Measurements from ENCODE around the gene RAD51B.
"Not testable (repeated sequence)": the region's sequence is repeated elsewhere in the genome, so short reads cannot be mapped to it uniquely, and the experiment has no call there.

Gene RAD51B

DNA sequence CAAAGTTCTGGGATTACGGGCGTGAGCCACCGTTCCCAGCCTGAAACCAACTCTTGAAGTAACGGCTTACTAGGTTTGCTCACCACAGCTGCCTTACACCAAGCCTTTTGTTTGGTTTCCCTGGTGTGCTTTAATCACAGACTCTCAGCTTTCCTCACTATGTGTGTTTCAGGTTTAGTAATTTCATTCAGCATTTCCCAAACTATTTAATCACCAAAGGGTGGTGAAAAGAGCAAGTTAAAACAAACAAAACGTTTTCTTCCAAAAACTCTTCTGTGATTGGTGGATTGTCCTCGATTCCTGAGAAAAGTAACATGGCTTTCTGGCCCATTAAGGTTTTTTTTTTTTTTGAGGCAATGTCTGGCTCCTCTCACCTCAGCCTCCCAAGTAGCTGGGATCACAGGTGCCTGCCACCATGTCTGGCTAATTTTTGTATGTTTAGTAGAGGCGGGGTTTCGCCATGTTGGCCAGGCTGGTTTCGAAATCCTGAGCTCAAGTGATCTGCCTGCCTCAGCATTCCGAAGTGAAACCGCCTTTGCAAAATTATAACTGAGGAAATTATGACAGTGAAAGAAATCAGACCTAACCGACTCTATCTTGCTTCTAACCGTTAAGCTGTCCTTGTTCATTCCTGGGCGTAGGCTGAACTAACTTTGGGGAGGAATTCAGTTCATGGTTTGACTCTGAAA lies 1.7 kb upstream of the RAD51B start:
- H3K9me3 ChIP-seq (ENCODE audit: severe bottlenecking), result no peaks in the 10 kb centered on the region
- peaks cover 26% of the 10 kb centered on the region for H3K36me3 ChIP-seq (ENCODE audit: low read depth)
- H3K4me1 ChIP-seq (ENCODE audit: insufficient read depth, poor library complexity, severe bottlenecking), result peaks cover 15% of the 10 kb centered on the region
- ATAC-seq (ENCODE audit: low read depth) (no peak), DNase-seq (ENCODE audit: low spot score) (no peak)
- H3K27me3 ChIP-seq (ENCODE audit: insufficient read depth, poor library complexity, severe bottlenecking), result no peaks in the 10 kb centered on the region
- no peak overlapping the region for H3K4me3 ChIP-seq (ENCODE audit: severe bottlenecking)
- TF ChIP-seq, protein P1, sequence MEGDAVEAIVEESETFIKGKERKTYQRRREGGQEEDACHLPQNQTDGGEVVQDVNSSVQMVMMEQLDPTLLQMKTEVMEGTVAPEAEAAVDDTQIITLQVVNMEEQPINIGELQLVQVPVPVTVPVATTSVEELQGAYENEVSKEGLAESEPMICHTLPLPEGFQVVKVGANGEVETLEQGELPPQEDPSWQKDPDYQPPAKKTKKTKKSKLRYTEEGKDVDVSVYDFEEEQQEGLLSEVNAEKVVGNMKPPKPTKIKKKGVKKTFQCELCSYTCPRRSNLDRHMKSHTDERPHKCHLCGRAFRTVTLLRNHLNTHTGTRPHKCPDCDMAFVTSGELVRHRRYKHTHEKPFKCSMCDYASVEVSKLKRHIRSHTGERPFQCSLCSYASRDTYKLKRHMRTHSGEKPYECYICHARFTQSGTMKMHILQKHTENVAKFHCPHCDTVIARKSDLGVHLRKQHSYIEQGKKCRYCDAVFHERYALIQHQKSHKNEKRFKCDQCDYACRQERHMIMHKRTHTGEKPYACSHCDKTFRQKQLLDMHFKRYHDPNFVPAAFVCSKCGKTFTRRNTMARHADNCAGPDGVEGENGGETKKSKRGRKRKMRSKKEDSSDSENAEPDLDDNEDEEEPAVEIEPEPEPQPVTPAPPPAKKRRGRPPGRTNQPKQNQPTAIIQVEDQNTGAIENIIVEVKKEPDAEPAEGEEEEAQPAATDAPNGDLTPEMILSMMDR (IDR thresholded peaks at IDR 0.05; ENCODE audit: poor library complexity, severe bottlenecking), result no peak
- H3K27ac ChIP-seq (ENCODE audit: poor library complexity, severe bottlenecking), result no peak overlapping the region

DNA sequence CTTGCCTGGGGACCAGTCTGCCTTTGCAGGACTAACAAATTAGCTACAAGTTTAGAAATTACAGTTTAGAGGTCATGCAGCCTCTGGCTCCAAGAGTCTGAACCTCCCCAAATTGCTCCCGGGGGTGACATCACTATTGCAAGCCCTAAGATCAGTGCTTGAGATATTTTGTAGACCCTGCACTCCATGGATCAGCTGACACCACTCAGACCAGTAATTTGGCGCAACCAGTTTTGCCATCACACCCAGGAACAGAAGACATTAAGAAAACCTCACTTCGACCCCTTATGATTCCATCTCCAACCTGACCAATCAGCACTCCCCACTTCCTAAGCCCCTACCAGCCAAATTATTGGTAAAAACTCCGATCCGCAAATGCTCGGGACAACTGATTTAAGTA lies 1.1 kb upstream of the RAD51B start:
- not testable (repeated sequence) for ATAC-seq (ENCODE audit: low read depth); H3K4me3 ChIP-seq (ENCODE audit: severe bottlenecking); H3K27ac ChIP-seq (ENCODE audit: poor library complexity, severe bottlenecking); H3K9me3 ChIP-seq (ENCODE audit: severe bottlenecking); DNase-seq (ENCODE audit: low spot score); H3K27me3 ChIP-seq (ENCODE audit: insufficient read depth, poor library complexity, severe bottlenecking)
- Histone ChIP-seq H3K4me1 (ENCODE audit: insufficient read depth, poor library complexity, severe bottlenecking) (peaks cover 15% of the 10 kb centered on the region), H3K36me3 (ENCODE audit: low read depth) (peaks cover 26% of the 10 kb centered on the region)

DNA sequence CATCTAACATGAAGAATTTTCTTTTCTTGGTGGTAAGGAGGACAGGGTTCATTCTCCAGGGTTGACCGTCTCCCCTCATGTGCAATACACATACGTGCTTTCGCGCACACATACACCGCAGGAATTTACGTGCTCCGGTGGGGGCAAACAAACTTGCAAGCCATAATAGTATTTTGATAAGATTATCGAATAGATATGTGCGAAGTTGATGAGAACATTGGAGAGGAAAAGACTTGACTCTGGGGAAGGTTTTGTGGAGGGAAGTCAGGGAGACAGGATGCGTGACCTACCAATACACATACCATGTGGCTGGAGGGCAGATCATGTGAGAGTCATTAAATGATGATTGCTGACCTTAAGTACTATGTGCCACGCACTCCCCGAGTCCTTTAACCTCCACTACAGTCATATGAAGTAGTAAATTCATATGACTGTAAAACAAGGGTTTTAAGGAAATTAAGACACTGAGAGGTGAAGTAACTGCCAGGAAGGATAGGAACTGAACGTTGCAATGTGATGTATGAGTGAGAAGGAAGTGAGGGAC lies 921 bp downstream of the RAD51B start:
- H3K4me3 ChIP-seq (ENCODE audit: severe bottlenecking), result peak overlapping the region; percentile 91
- H3K27ac ChIP-seq (ENCODE audit: poor library complexity, severe bottlenecking), result peak overlapping the region; percentile 54
- TF ChIP-seq, protein P1 (IDR thresholded peaks at IDR 0.05; ENCODE audit: poor library complexity, severe bottlenecking), result no peak
- ATAC-seq (ENCODE audit: low read depth) (peak; percentile 11; the same call in 1 of the 3 replicates), DNase-seq (ENCODE audit: low spot score) (no peak)
- H3K4me1 ChIP-seq (ENCODE audit: insufficient read depth, poor library complexity, severe bottlenecking), result peaks cover 5% of the 10 kb centered on the region
- no peaks in the 10 kb centered on the region for H3K27me3 ChIP-seq (ENCODE audit: insufficient read depth, poor library complexity, severe bottlenecking)
- peaks cover 21% of the 10 kb centered on the region for H3K36me3 ChIP-seq (ENCODE audit: low read depth)
- no peaks in the 10 kb centered on the region for H3K9me3 ChIP-seq (ENCODE audit: severe bottlenecking)

DNA sequence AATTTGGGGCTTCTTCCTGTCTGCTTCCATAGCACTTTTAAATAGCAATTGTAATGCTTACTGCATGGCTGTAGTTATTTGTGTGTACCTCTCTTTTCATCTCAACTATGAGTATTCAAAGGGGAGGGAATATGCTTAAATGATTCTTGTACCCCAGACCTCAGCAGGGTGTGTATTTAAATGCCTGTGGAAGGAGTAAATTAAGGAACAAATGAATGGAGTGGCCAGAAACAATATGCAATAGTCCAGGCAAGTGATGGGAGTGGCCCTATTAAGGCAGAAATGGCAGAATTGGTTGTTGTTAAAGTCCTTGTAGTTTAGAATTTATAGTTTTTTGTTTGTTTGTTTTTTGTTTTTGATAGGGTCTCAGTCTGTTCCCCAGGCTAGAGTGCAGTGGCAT lies 1.5 kb downstream of the RAD51B start:
- Histone ChIP-seq H3K27me3 (ENCODE audit: insufficient read depth, poor library complexity, severe bottlenecking) (no peaks in the 10 kb centered on the region), H3K4me1 (ENCODE audit: insufficient read depth, poor library complexity, severe bottlenecking) (peaks cover 3% of the 10 kb centered on the region), H3K27ac (ENCODE audit: poor library complexity, severe bottlenecking) (no peak overlapping the region), H3K9me3 (ENCODE audit: severe bottlenecking) (no peaks in the 10 kb centered on the region), H3K4me3 (ENCODE audit: severe bottlenecking) (no peak overlapping the region), H3K36me3 (ENCODE audit: low read depth) (peaks cover 28% of the 10 kb centered on the region)
- ATAC-seq (ENCODE audit: low read depth), result no peak
- TF ChIP-seq, protein P1 (IDR thresholded peaks at IDR 0.05; ENCODE audit: poor library complexity, severe bottlenecking), result no peak
- DNase-seq (ENCODE audit: low spot score), result no peak

DNA sequence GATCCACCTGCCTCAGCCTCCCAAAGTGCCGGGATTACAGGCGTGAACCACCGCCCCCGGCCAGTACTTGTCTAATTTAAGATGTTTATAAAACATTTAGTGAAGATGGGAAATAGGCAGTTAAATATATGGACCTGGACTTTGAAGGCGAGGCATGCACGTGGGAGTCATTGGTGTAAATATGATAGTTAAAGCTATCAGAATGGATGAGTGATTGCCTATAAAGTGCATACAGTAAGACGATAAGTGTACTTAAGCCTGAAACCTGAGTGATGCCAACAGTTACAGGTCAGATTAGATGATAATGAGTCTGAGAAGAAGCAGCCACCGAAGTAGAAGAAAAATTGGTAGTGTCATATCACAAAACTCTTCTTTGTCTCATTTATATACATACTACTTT lies 11.5 kb downstream of the RAD51B start:
- peaks cover 5% of the 10 kb centered on the region for H3K4me1 ChIP-seq (ENCODE audit: insufficient read depth, poor library complexity, severe bottlenecking)
- DNase-seq (ENCODE audit: low spot score) (no peak), ATAC-seq (ENCODE audit: low read depth) (no peak)
- H3K27me3 ChIP-seq (ENCODE audit: insufficient read depth, poor library complexity, severe bottlenecking), result no peaks in the 10 kb centered on the region
- TF ChIP-seq, protein P1 (IDR thresholded peaks at IDR 0.05; ENCODE audit: poor library complexity, severe bottlenecking), result no peak
- no peak overlapping the region for H3K4me3 ChIP-seq (ENCODE audit: severe bottlenecking)
- no peak overlapping the region for H3K27ac ChIP-seq (ENCODE audit: poor library complexity, severe bottlenecking)
- peaks cover 51% of the 10 kb centered on the region for H3K36me3 ChIP-seq (ENCODE audit: low read depth)
- H3K9me3 ChIP-seq (ENCODE audit: severe bottlenecking), result no peaks in the 10 kb centered on the region

Data from RWPE2 (cell line).